NCI-H748 (cell line): ENCODE measurements around the gene CBFA2T3.

ENCODE experiments used
- DNase-seq: peaks from one replicate; lab custom pipeline; 2025; ENCODE audit not compliant: unreplicated experiment; lab: John Stamatoyannopoulos, UW

The CBFA2T3 gene

DNA sequence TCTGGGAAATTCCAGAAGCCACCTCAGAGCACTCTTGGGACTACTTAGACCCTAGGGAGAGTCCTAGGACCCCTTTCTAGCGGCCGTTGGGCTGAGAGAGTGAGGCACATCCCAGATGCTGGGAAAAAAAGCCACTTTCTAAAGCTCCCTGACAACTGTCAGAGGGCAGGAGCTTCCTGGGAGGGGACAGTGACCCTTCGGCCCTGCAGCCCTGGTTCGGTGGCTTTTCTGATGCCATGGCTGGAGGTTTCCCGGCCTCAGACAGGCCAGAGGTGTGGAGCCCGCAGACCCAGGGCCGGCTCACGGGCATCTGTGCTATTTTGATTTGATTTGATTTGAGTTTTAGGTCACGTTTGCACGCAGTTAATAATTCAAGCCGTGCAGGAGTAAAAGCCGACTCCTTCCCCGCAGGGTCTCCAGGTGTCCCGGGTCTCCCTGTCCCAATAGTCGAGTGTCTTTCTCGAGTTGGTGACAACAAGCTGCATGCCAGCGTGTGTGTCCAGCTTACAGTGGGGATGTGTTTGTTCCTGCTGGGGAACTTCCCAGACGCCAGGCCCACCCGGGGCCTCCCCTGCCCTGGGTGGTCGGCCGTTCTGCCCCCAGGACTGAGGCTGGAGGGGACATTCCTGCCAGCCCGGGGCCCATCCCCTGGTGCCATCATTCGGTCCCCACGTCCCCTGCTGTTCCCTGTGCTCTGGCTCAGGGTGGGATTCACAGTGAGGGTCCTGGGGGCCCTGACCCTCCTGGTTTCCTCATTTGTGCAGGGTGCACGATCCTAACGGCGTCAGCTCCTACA is 1.0 kb upstream of the CBFA2T3 start:
- DNase-seq = no peak

DNA sequence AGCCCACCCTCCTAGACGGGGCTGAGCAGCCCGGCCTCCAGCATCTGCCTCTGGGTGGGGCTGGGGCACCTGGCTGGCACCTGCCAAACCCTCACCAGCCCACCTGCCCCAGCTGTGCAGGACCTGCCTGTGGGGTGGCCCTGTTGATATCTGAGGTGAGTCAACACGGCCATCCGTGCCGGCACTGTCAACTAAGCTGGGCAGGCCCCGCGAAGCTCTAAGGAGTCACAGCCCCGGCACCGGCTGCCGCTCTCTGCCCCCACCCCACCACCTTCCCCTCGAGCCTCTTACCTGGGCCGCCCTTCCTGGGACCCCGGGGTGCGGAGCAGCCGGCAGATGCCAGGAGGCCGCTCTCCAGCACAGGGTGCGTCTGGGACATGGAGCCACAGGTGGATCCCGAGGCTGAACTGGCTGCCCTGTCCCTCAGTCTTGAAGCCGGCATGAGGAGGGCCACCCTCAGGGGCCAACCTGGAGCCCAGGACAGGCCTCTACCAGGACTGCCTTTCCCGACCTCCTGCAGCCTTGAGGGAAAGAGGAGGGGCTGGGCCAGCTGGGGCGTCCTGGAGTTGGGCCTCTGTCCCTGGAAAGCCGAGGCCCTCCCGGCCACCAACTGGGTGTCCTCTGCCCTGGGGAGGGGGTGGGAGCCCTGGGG is 515 bp downstream of the CBFA2T3 start:
- DNase-seq = peak; percentile 11

DNA sequence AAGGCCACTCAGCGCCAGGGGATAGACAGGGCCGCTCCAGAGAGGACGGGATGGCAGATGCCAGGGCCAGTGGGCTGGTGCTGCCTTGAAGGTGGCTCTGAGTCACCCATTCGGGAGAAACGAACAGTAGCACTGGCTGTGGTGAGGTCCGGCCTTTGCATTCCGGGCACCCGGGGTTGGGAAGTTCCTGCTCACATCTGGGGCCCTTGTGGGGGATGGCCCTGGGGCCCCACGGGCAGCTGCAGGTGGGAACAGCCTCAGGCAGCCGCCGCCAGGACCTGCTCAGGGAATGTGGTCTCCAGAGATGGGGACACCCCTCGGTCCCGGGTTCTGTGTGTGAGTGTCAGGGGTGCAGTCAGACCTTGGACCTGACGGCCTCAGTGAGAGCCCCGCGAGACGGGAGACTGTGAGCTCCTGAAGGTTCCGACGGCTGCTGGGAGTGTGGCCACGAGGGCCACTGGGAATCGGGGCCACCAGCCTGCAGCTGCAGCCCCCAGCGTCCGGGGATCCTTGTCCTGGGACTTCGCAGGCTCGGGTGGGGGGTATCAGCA is 1.4 kb downstream of the CBFA2T3 start:
- no peak for DNase-seq

DNA sequence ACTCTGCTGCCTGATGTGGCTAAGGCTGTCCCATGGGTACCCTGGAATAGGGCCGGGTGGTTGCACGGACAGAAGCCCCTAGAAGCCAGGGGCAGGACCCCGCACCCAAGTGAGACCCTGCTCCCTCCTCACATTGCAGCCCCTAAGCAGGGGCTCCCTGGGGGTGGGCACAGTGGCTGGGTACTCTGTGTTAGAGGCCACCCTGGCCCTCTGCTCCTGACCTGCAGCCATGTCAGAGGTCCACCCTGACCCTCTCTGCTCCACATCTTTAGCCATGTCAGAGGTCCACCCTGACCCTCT is 2.1 kb downstream of the CBFA2T3 start:
- no peak for DNase-seq

DNA sequence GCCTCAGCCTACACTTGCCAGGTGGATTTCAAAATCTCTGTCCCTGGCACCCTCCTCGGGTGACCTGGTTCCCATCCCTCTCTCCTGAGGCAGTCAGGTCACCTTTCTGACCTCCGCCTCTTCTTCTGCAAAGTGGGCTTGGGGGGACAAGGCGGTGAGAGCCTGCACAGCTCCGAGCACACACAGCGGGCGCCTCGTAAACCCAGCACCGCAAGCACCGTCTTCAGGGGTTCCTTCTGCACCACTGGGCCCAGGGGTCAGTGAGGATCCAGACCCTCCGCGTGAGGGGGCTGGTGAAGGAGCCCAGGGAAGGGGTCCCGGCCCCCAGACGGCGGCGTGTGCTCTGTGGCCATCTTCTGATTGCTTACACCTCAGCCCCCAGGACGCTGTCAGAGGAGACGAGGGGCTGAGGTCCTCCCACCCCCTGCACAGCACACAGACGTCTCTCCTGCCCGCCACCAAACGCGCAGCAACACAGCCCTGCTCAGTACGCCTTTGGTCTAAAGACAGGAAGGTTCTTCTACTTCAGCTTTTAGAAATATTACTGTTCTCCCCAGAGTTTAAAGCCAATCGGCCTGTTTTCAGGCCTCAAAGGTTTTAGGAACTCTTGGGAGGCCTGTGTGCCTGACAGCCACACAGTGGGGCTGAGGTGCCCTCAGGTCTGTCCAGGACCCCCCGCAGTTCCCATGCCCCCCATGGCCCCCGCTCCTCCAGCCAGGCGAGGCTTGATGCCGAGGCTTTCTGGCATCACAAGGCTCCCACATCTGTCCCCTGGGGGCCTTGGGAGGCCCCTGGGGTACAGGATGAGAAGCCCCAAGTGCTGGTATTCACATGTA is 2.7 kb downstream of the CBFA2T3 start:
- DNase-seq = no peak

DNA sequence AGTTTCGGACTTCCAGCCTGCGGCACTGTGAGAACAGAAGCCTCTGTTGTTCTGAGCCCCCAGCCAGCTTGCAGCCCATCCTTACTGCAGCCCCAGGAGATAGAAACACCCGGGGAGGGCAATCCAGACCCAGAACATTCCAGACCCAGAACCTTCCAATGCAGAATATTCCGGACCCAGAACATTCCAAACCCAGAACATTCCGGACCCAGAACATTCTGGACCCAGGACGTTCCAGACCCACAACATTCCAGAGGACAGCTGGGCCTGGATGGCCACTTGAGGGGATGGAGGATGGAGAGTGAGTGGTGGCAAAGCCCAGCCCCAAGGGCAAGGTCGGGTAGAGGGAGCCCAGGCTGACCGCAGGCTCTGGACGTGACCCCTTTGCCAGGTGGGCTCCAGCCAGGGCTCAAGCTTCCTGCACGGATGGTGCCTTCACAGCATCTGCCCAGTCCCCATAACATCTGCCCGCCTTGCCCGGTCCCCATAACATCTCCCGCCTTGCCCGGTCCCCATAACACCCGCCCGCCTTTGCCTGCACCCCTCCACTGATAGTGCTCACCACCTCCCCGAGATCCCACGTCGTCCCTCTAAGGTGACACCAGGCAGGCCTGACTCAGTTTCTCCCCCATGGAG is 3.5 kb downstream of the CBFA2T3 start:
- DNase-seq = no peak

DNA sequence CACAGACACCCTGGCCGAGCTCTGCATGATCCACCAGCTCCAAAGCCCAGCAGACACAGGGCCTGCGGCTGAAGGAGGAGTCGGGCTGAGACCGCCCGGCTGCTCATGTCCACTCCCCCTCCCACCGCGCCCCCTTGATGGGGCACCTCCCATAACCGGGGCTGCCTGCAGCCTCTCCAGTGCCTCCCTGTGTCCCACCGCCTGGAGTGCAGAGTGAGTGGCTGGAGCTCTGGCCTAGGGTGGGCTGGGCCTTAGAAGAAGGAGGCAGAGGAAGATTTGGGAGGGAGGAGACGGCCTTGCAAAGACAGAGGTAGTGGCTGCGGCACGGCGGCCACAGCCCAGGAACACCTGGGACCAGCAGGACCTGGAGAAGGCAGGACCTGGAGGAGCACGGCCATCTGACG is 4.0 kb downstream of the CBFA2T3 start:
- no peak for DNase-seq

DNA sequence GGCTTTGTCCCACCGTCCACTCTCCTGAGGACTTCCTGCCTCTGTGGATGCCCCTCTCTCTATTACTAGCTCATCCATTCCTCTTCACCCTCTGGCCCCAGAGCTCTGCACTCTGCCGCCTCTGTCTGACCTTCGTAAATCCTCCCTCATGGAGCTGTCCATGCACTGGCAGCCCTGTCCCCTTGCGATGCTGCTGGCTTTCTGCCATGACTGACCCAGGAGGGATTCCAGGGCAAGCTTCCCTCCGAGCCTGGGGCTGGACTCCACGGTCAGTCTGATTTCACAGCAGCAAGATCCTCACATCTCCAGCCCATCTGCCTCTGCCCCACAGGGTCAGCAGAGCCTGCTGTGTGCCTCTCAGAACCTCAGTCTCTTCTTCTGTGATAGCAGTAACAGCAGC is 4.7 kb downstream of the CBFA2T3 start:
- DNase-seq = no peak

DNA sequence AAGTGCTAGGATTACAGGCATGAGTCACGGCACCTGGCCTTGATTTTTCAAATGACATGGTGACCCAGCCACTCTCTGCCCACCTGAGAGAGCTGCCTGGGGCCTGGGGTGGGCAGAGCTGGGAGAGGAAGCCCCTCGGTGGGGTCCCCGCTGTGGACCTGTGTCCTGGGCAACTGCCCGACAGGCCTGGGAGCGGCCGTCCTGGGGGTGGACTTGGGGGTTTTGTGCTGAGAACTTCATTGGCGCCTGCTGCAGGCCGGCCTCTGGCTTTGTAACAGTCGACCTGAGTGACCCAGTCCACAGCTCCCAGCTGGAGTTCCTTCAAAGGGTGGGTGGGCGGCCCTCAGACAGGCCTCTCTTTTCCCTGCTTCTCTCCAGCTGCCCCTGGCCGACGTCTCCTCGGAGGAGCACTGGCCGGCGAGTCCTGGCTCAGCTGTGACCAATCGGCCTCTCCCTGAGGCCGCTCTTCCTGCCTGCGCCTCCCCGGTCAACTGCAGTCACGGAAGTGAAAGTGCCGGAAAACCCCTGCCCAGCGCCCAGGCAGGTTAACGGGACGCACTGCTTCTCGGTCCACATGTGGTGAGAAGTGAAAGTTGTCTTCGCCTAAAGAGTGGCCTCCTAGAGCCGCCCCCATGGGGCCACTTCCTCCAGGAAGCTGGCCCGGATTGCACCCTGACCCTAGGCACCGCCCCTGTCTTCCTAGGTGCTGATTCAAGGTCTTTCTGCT is 5.5 kb downstream of the CBFA2T3 start:
- no peak for DNase-seq

DNA sequence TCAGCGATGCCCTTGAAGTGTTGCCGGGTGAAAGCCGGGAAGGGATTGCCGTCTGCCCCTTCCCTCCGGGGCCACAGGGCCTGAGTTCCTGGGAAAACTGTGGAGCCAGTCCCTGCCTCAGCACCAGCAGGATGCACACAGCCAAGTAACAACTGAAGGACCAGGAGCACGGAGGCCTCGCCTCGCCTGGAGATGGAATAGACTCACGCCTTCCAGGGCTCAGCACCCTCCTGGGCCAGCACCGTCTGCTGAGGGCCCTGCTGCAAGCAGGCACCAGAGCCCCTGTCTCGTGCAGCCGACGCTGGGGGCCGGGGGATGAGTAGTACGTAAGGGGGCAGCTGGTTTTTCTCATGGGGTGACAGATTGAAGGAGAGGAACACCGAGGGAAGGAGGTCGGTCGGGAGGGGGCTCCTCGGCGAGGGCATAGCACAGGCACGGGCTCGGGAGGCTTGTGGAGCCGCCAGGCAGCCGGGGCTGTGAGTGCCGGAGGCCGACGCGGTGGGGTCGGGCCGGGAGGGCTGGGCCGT is 6.4 kb downstream of the CBFA2T3 start:
- DNase-seq = no peak

DNA sequence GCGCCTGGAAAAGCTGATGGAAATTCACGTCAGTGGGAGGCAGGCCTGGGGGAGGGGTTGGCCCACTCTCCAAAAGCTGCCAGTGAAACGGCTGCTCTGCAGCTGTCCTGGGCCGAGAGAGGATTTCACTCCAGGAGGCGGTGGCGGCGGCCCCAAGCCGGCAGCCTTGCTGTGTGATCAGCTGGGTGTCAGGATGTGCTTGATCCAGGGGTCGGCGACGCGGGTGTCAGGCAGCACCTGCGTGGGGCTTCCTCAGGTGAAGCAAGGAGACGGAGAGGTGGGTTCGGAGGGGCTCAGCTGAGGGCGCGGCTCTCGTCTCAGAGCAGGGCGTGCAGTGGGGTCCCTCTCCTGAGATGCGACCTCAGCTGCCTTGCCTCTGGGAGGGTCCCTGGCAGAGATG is 7.0 kb downstream of the CBFA2T3 start:
- no peak for DNase-seq

DNA sequence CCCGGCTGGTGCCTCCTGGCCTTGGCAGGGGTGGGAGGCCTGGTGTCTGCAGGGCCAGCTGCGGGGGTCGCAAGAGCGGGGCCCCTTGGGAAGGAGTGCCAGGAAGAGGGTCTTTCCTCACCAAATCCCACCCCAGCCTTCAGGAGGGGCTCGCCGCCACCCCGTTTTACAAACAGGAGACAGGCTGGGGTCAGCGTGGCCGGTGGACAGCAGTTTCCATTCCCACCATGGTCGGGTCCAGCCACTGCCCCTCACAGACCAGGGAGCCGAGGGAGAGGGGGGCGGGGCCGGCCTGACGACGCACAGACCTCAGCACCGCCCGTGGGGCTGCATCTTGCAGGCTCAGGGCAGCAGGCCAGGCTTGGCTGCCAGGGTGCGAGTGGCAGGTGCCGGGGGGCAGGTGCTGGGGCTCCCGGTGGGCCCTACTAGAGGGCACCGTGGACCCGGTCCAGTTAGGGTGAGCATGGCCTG is 7.6 kb downstream of the CBFA2T3 start:
- no peak for DNase-seq

DNA sequence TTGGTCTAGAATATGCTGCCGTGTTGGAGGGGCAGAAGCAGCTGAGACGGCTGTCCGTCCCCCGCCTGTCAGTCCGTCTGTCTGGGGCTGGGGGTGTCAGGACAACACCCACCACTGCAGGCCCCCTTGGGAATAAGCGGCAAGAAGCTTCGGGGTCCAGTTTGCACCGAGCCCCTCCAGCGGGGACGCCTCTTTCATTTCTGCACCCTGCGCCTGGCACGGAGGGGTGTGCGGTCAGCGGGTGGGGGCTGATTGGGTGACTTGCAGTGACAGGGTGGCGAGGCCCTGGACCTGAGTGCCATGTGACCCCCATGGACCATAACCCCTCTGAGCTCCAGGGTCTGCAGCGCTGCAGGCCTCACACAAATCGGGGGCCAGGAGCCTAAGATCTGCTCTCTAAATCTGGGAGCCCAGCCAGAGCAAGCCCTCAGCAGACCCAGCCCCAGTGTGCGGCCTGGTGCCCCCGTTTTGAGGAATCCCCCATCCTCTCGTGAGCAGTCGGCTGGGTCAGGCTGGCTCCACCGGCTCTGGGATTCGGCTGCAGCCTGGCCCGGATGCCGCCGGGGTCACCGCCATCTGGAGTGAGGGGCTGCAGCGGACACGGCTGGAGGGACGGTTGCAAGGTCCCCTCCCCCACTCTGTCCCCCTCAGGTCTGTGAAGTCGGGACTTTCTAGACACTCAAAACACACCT is 8.3 kb downstream of the CBFA2T3 start:
- no peak for DNase-seq

DNA sequence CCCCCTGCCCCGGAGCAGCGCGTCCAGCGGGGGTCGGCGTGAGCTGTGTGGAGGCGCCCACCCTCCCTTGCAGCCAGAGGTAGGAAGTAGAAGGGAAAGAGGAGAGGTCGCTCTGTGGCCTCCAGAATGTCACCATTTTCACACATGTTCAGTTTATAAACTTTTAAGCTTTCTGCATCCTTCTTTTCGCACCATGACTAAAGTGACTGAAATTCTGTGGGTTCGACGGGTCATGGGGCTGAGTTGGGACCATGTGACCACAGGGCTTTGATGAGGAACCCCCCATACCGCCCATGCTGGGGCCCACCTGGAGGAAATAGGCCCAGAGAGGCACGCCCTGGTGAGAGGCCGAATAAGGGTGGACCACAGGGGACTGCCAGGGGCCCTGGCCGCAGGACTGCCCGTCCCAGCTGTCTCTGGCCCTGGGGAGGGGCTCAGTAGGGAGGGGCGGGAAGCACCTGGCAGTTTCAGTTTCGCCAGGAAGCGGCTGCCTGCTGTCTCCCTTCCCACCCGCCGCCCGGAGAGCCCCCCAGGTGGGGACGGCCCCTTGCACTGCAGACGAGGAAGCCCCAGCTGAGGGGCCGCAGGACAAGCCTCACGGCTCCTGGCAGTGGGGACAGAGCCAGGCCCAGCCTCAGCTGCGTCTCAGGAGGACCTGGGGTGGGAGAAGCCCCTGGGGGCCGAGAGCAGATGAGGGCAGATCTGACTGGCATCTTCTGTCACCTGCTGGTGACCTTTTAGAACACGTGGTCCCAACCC is 9.0 kb downstream of the CBFA2T3 start:
- no peak for DNase-seq

DNA sequence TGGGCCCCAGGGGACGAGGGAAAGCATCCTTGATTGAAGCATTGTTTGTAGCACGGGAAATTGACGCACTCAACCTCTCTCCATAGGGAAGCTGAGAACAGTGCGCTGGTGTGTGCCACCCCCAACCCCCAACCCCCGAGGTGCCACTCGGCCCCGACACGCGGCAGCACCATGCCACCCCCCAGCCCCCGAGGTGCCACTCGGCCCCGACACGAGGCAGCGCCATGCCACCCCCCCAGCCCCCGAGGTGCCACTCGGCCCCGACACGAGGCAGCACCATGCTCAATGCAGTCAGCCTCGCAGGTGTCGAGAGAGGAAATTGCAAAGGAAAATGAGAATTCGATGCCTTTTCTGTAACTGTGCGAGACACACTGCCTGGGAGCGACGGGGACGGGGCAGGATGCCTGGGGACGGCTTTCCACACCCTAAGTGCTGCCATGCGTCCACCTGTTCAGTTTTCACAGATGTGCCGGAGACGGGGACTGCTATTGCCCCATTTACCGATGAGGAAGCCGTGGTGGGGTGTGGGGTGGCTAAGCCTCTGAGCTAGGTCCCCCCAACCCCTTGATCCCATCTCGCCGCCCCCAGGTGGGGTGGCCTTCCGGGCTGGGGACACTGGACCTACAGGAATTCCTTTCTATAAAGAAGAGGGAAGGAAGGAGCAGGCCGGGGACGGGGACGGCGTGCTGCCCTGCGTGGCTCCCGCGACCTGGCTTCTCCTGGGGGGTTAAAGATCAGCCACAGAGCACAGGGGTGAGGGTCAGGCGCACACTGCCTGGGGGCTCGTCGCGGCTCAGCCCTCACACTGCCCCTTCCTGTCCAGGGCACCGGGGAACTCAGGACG is 9.8 kb downstream of the CBFA2T3 start:
- no peak for DNase-seq

DNA sequence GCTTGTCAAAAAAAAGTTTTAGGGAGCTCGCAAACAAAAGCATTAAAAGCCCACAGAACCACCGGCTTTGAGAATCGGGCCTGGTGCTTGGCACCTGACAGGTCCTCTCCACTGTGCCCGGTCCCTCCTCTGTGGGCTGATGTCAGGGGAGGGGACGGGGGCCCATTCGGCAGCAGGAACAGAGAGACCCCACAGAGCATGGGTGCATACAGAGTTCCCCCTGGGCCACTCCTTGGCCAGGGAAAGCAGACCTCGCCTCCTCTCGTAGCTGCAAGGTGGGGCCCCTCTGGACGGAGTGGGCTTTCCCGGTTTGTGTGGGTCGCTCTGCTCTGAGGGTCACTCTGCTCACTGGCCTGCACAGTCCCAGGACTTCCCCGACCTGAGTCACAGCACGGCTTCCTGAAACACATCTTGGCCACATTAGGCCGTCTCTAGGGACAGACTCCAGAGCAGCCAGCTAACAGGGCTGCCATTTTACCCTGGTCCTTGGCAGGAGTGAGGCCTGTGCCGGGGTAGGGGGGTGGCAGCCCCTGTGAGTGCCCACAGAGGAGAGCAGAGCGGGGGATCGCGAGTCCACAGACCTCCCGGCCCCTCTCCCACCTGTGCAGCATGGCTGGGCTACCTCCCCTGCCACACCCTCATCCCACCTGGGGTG is 11.1 kb downstream of the CBFA2T3 start:
- DNase-seq = no peak

DNA sequence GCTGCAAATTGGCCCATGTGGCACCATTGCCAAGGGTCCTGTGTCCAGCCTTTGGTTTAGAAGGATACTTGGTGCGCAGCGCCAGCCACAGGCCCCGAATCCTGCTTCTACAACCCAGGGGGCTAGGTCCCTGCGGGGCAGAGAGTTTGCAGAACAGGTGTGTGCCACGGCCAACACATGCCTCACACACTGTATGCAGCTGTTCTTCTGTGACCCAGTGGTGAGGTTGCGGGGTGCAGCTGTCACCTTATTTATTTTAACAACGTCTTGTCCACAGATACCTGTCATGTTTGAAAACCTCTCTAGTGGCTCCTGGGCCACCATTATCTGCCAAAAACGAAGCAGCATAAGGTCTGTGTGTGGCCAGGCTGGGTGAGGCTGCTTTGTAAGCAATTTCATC is 11.6 kb downstream of the CBFA2T3 start:
- DNase-seq = no peak

DNA sequence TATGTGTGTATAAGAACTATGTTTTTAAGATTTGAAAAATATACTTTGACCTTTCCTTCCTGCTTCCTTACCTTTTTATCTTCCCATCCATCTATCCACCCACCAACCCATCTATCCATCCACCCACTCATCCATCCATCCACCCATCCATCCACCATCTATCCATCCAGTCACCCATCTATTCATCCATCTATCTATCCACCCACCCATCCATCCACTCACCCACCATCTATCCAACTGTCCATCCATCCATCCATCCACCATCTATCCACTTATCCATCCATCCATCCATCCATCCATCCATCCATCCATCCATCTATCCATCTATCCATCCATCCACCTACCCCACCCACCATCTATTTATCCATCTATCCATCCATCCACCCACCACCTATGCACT is 12.4 kb downstream of the CBFA2T3 start:
- no peak for DNase-seq
